Testis (tissue), 2 donors: Measurements from ENCODE around the gene RIPOR3.

Experiments used
- CTCF ChIP-seq, 3 experiments: fragments of 450-650 bp in 2 of 3; fragments of 200-600 bp in 1 of 3; sonication (generic) in 1 of 3; IDR thresholded peaks; one replicate each; pipeline ENCODE4 v1.5.1; 2016 to 2019; ENCODE audit warnings: antibody characterized with exemption in 3 of 3, mild to moderate bottlenecking in 2 of 3, moderate library complexity in 1 of 3
- POLR2A ChIP-seq: fragments of 450-650 bp; IDR thresholded peaks from one replicate; pipeline ENCODE4 v1.6.1; 2017; ENCODE audit warnings: antibody characterized with exemption, mild to moderate bottlenecking, moderate library complexity

GRCh38 chr20:50613438-50614169 lies 77.7 kb downstream of the RIPOR3 start:
- no peak for TF ChIP-seq POLR2A
- no peak for TF ChIP-seq CTCF (IDR thresholded peaks at IDR 0.05)
